Measurements from ENCODE around the gene BAHCC1. TPM values are rescaled to one million over a fixed set of nuclear protein-coding genes. Genes with fewer than 3 reads are reported as not detected.

The BAHCC1 gene
- total and polyA plus RNA-seq, 9 of the 15 experiments (the other 6 are each of a cell fraction or from before 2014, with no cell fraction given), result 0.14 to 26.9 (median 5.0) TPM

DNA sequence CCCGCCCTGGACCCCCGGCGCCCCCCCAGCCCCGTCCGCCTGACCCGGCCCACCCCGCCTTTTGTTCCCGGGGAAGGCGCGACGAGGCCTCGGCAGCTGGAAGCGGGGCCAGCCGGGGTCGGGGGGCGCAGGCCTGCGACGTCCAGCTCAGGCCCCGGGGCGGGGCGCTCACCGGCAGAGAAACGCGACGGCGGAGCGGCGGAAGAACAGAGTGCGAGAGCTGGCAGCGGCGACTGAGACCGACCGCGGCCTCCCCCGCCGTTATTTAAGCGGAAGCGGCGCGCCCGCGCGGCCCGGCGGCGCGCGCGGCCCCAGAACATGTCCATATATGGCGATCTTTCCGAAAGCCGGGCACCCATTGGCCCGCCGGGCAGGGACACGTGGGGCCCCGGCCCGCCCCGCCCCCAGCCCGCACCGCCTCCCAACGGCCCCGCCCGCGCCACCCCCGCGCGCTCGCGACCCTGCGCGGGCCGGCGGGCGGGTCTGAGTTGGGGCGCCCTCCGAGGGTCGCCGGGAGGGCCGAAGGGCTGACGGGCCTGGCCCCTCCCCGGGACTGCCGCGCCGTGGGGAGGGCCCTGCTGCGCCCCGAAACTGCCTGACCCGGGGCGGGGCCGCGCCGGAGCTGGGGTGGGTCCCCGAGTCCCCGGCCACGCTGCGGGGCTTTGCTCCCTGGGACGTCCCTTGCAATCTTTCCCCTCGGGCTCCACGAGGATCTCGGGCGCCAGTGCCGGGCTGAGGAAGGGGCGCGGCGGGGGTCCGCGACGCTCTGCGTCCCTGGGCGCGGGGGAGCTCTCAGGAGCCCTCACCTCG is 117.5 kb downstream of the BAHCC1 start, which contains the start of gene ACTG1 (continued):
- TF ChIP-seq, protein P1, sequence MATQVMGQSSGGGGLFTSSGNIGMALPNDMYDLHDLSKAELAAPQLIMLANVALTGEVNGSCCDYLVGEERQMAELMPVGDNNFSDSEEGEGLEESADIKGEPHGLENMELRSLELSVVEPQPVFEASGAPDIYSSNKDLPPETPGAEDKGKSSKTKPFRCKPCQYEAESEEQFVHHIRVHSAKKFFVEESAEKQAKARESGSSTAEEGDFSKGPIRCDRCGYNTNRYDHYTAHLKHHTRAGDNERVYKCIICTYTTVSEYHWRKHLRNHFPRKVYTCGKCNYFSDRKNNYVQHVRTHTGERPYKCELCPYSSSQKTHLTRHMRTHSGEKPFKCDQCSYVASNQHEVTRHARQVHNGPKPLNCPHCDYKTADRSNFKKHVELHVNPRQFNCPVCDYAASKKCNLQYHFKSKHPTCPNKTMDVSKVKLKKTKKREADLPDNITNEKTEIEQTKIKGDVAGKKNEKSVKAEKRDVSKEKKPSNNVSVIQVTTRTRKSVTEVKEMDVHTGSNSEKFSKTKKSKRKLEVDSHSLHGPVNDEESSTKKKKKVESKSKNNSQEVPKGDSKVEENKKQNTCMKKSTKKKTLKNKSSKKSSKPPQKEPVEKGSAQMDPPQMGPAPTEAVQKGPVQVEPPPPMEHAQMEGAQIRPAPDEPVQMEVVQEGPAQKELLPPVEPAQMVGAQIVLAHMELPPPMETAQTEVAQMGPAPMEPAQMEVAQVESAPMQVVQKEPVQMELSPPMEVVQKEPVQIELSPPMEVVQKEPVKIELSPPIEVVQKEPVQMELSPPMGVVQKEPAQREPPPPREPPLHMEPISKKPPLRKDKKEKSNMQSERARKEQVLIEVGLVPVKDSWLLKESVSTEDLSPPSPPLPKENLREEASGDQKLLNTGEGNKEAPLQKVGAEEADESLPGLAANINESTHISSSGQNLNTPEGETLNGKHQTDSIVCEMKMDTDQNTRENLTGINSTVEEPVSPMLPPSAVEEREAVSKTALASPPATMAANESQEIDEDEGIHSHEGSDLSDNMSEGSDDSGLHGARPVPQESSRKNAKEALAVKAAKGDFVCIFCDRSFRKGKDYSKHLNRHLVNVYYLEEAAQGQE (IDR thresholded peaks at IDR 0.05; ENCODE audit: borderline replicate concordance), result no peak
- TF ChIP-seq, protein P1 (CRISPR knock-in tag; IDR thresholded peaks at IDR 0.05; ENCODE audit: low read depth), result peak; percentile 52; the same call in 1 of the 2 replicates
- TF ChIP-seq HOXB6 (CRISPR knock-in tag; IDR thresholded peaks at IDR 0.05; ENCODE audit: borderline replicate concordance) (no peak), MYBL2 (IDR thresholded peaks at IDR 0.05; ENCODE audit: low read depth) (no peak), MYBL2 (CRISPR knock-in tag; IDR thresholded peaks at IDR 0.05; ENCODE audit: borderline replicate concordance) (no peak), ZNF3 (CRISPR knock-in tag; IDR thresholded peaks at IDR 0.05) (no peak), ZKSCAN1 (IDR thresholded peaks at IDR 0.05; ENCODE audit: low read depth, low read length) (no peak), TBL1XR1 (IDR thresholded peaks at IDR 0.05; ENCODE audit: low read length in 2 of 2) (0 out of 4 replicates have a peak, but pooled peaks of 1 of the 2 experiments have one; percentile 19), ESRRB (CRISPR knock-in tag; IDR thresholded peaks at IDR 0.05; ENCODE audit: borderline replicate concordance) (no peak)
- TF ChIP-seq, protein P2, sequence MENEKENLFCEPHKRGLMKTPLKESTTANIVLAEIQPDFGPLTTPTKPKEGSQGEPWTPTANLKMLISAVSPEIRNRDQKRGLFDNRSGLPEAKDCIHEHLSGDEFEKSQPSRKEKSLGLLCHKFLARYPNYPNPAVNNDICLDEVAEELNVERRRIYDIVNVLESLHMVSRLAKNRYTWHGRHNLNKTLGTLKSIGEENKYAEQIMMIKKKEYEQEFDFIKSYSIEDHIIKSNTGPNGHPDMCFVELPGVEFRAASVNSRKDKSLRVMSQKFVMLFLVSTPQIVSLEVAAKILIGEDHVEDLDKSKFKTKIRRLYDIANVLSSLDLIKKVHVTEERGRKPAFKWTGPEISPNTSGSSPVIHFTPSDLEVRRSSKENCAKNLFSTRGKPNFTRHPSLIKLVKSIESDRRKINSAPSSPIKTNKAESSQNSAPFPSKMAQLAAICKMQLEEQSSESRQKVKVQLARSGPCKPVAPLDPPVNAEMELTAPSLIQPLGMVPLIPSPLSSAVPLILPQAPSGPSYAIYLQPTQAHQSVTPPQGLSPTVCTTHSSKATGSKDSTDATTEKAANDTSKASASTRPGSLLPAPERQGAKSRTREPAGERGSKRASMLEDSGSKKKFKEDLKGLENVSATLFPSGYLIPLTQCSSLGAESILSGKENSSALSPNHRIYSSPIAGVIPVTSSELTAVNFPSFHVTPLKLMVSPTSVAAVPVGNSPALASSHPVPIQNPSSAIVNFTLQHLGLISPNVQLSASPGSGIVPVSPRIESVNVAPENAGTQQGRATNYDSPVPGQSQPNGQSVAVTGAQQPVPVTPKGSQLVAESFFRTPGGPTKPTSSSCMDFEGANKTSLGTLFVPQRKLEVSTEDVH (IDR thresholded peaks at IDR 0.05; ENCODE audit: low read depth, partially characterized antibody), result no peak
- TF ChIP-seq, protein P3, sequence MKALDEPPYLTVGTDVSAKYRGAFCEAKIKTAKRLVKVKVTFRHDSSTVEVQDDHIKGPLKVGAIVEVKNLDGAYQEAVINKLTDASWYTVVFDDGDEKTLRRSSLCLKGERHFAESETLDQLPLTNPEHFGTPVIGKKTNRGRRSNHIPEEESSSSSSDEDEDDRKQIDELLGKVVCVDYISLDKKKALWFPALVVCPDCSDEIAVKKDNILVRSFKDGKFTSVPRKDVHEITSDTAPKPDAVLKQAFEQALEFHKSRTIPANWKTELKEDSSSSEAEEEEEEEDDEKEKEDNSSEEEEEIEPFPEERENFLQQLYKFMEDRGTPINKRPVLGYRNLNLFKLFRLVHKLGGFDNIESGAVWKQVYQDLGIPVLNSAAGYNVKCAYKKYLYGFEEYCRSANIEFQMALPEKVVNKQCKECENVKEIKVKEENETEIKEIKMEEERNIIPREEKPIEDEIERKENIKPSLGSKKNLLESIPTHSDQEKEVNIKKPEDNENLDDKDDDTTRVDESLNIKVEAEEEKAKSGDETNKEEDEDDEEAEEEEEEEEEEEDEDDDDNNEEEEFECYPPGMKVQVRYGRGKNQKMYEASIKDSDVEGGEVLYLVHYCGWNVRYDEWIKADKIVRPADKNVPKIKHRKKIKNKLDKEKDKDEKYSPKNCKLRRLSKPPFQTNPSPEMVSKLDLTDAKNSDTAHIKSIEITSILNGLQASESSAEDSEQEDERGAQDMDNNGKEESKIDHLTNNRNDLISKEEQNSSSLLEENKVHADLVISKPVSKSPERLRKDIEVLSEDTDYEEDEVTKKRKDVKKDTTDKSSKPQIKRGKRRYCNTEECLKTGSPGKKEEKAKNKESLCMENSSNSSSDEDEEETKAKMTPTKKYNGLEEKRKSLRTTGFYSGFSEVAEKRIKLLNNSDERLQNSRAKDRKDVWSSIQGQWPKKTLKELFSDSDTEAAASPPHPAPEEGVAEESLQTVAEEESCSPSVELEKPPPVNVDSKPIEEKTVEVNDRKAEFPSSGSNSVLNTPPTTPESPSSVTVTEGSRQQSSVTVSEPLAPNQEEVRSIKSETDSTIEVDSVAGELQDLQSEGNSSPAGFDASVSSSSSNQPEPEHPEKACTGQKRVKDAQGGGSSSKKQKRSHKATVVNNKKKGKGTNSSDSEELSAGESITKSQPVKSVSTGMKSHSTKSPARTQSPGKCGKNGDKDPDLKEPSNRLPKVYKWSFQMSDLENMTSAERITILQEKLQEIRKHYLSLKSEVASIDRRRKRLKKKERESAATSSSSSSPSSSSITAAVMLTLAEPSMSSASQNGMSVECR (CRISPR knock-in tag; IDR thresholded peaks at IDR 0.05), result no peak
